SK-N-SH (cell line): ENCODE results near the gene ADCY7. TPM values are rescaled to one million over a fixed set of nuclear protein-coding genes. Genes with fewer than 3 reads are reported as not detected.

Experiments used
- CTCF ChIA-PET: fragments of 300-600, 350-600 bp; formaldehyde crosslinking; extraction: SDS; loops from one replicate; lab custom pipeline; 2021; lab: Yijun Ruan, JAX
- POLR2A ChIA-PET: fragments of 350-600 bp; sonication (Branson Sonifier 250); formaldehyde crosslinking; extraction: SDS; loops from one replicate; lab custom pipeline; 2020; ENCODE audit warnings: antibody characterized with exemption, inconsistent platforms; lab: Yijun Ruan, JAX
- DNase-seq: peaks from one replicate; pipeline ENCODE4 v3.0.0; 2012
- H2AFZ ChIP-seq: fragments of 200-600 bp; sonication (generic); 2 replicates; pipeline ENCODE4 v1.8.1; 2016; ENCODE audit warnings: antibody characterized with exemption, mild to moderate bottlenecking, low read depth
- H3F3A ChIP-seq: fragments of 200-600 bp; sonication (generic); replicated peaks from 2 replicates; pipeline ENCODE3; 2016; ENCODE audit warnings: antibody characterized with exemption, mild to moderate bottlenecking; ENCODE audit not compliant: insufficient read depth
- H3K27ac ChIP-seq, 2 experiments: fragments of 200-500 bp in 1 of 2; fragments of 200-600 bp in 1 of 2; sonication (Bioruptor generic) in 1 of 2; sonication (generic), shearing (Covaris generic) in 1 of 2; 2 replicates each; pipeline versions ENCODE4 v1.5.1 to v1.6.1; 2014 to 2016; ENCODE audit warnings: low read depth in 2 of 2, inconsistent platforms in 1 of 2, low read length in 1 of 2, mild to moderate bottlenecking in 1 of 2, mixed read lengths in 1 of 2
- H3K27me3 ChIP-seq: fragments of 200-600 bp; sonication (generic), shearing (Covaris generic); 2 replicates; pipeline ENCODE4 v1.6.1; 2016; ENCODE audit warnings: mixed run types; ENCODE audit not compliant: insufficient read depth
- H3K36me3 ChIP-seq, 2 experiments: fragments of 200-500 bp in 1 of 2; fragments of 200-600 bp in 1 of 2; sonication (Bioruptor generic) in 1 of 2; sonication (generic) in 1 of 2; replicated peaks in 1 of 2; 2 replicates each; pipeline versions ENCODE3 to v1.5.1; 2014 to 2016; ENCODE audit warnings: low read length in 1 of 2, mild to moderate bottlenecking in 1 of 2; ENCODE audit not compliant: insufficient read depth in 2 of 2, control insufficient read depth in 1 of 2
- H3K4me1 ChIP-seq, 2 experiments: fragments of 200-500 bp in 1 of 2; fragments of 200-600 bp in 1 of 2; sonication (Bioruptor generic) in 1 of 2; sonication (generic), shearing (Covaris generic) in 1 of 2; 2 replicates each; pipeline versions ENCODE4 v1.5.1 to v1.6.1; 2014 to 2016; ENCODE audit warnings: low read depth in 1 of 2, low read length in 1 of 2, mixed run types in 1 of 2; ENCODE audit not compliant: insufficient read depth in 2 of 2, control insufficient read depth in 1 of 2
- H3K4me2 ChIP-seq: fragments of 200-600 bp; sonication (generic), shearing (Covaris generic); 2 replicates; pipeline ENCODE4 v1.6.1; 2017; ENCODE audit warnings: mixed run types
- H3K4me3 ChIP-seq, 2 experiments: fragments of 200-500 bp in 1 of 2; fragments of 200-600 bp in 1 of 2; sonication (Bioruptor generic) in 1 of 2; sonication (generic), shearing (Covaris generic) in 1 of 2; 2 replicates each; pipeline versions ENCODE4 v1.5.1 to v1.8.1; 2014 to 2016; ENCODE audit warnings: low read depth in 2 of 2, inconsistent platforms in 1 of 2, low read length in 1 of 2, mild to moderate bottlenecking in 1 of 2, mixed read lengths in 1 of 2, moderate library complexity in 1 of 2
- H3K79me2 ChIP-seq: fragments of 200-600 bp; sonication (generic); 2 replicates; pipeline ENCODE4 v1.8.1; 2017; ENCODE audit warnings: mild to moderate bottlenecking; ENCODE audit not compliant: insufficient read depth
- H3K9ac ChIP-seq: fragments of 200-600 bp; sonication (generic); 2 replicates; pipeline ENCODE4 v1.6.1; 2017; ENCODE audit warnings: mixed run types
- H3K9me2 ChIP-seq: fragments of 200-600 bp; sonication (generic); 2 replicates; pipeline ENCODE4 v1.6.1; 2017; ENCODE audit warnings: mixed run types
- H3K9me3 ChIP-seq: fragments of 200-600 bp; sonication (generic); 2 replicates; pipeline ENCODE4 v1.6.1; 2017; ENCODE audit warnings: mixed run types, mild to moderate bottlenecking, moderate library complexity
- H4K20me1 ChIP-seq: fragments of 200-600 bp; sonication (generic); 2 replicates; pipeline ENCODE4 v1.6.1; 2017; ENCODE audit warnings: mild to moderate bottlenecking, mixed run types; ENCODE audit not compliant: insufficient read depth
- EP300 ChIP-seq, 2 experiments: IDR thresholded peaks; 2 replicates each; pipeline versions ENCODE4 v1.4.0 to v1.6.1; 2012; ENCODE audit warnings: borderline replicate concordance in 1 of 2, low read depth in 1 of 2, low read length in 1 of 2
- FOSL2 ChIP-seq: IDR thresholded peaks from 2 replicates; pipeline ENCODE4 v1.4.0; 2012; ENCODE audit warnings: low read depth, mild to moderate bottlenecking, moderate library complexity, borderline replicate concordance
- FOXJ3 ChIP-seq: sonication (generic); formaldehyde crosslinking; IDR thresholded peaks from 2 replicates; pipeline ENCODE4 v1.5.1; 2020; ENCODE audit warnings: mild to moderate bottlenecking, missing genetic modification reagents
- FOXM1 ChIP-seq: IDR thresholded peaks from 2 replicates; pipeline ENCODE4 v1.4.0; 2012; ENCODE audit warnings: low read depth, mild to moderate bottlenecking
- MXI1 ChIP-seq: IDR thresholded peaks from 2 replicates; pipeline ENCODE4 v1.6.1; 2012; ENCODE audit warnings: mild to moderate bottlenecking, low read depth, low read length, improper control_type of control experiment
- NRF1 ChIP-seq: IDR thresholded peaks from 2 replicates; pipeline ENCODE4 v1.6.1; 2012; ENCODE audit warnings: low read depth, mild to moderate bottlenecking, low read length
- RAD21 ChIP-seq: IDR thresholded peaks from 2 replicates; pipeline ENCODE4 v1.6.1; 2012; ENCODE audit warnings: mild to moderate bottlenecking, low read length
- RFX5 ChIP-seq: IDR thresholded peaks from 2 replicates; pipeline ENCODE4 v1.6.1; 2012; ENCODE audit warnings: mild to moderate bottlenecking, improper control_type of control experiment, low read length
- RXRA ChIP-seq: IDR thresholded peaks from 2 replicates; pipeline ENCODE4 v1.4.0; 2012; ENCODE audit warnings: low read depth, mild to moderate bottlenecking, borderline replicate concordance
- SIN3A ChIP-seq: IDR thresholded peaks from 2 replicates; pipeline ENCODE4 v1.6.1; 2012; ENCODE audit warnings: low read depth, mild to moderate bottlenecking, low read length, moderate library complexity, borderline replicate concordance
- TAF1 ChIP-seq: IDR thresholded peaks from 2 replicates; pipeline ENCODE4 v1.6.1; 2012; ENCODE audit warnings: low read depth, mild to moderate bottlenecking, low read length, moderate library complexity, borderline replicate concordance
- TCF12 ChIP-seq: IDR thresholded peaks from 2 replicates; pipeline ENCODE4 v1.4.0; 2012
- WGBS: methylation state at CpG from one replicate; pipeline ENCODE4 v1.1.6; 2017; ENCODE audit warnings: low lambda C conversion rate; 5-methylcytosine and 5-hydroxymethylcytosine counted together
- polyA plus RNA-seq, 3 experiments: library from polyadenylated mRNA; depleted of rRNA; stranded (reverse); fragments of >200 nt; gene quantifications; 2 replicates each; pipeline ENCODE4 v1.2.3, GENCODE V29; 2012
- TF ChIP-seq, protein P1 (sequence below): IDR thresholded peaks from 2 replicates; pipeline ENCODE4 v1.6.1; 2012; ENCODE audit warnings: mild to moderate bottlenecking, low read depth, low read length, moderate library complexity
- TF ChIP-seq, protein P2 (sequence below): IDR thresholded peaks from 2 replicates; pipeline ENCODE4 v1.4.0; 2012; ENCODE audit warnings: low read depth
- TF ChIP-seq, protein P3 (sequence below): IDR thresholded peaks from 2 replicates; pipeline ENCODE4 v1.4.0; 2012; ENCODE audit warnings: low read depth, borderline replicate concordance

The ADCY7 gene
- polyA plus RNA-seq, 1 of the 3 experiments (the other 2 are of a cell fraction): 14.3 TPM

GRCh38 chr16:50251375-50252081, 14.8 kb upstream of the ADCY7 start:
- H3F3A ChIP-seq: no peaks in the 10 kb centered on the region
- H3K4me1 ChIP-seq: peaks cover 7 to 11% of the 10 kb centered on the region in 2 experiments; a peak in 2 of 4 replicates
- CTCF ChIA-PET: interaction anchor here (0.7 to 1.8 kb wide), 4 partner anchors 10 to 227 kb away, joined by 3 to 8 read pairs (median 4); partner anchors contain the start of gene CNEP1R1
- no peak for DNase-seq
- H3K27ac ChIP-seq: peak overlapping the region in 1 of 2 experiments; percentile 45; a peak in 2 of 4 replicates
- no peaks in the 10 kb centered on the region for H3K27me3 ChIP-seq
- POLR2A ChIA-PET: no interaction called here
- H3K4me2 ChIP-seq: peak overlapping the region; percentile 8; the same call in 1 of the 2 replicates
- no peak overlapping the region for H2AFZ ChIP-seq
- no peaks in the 10 kb centered on the region for H3K36me3 ChIP-seq
- TF ChIP-seq RFX5: no peak
- no peak for TF ChIP-seq FOSL2
- no peak for TF ChIP-seq SIN3A
- no peak for TF ChIP-seq RAD21
- no peak for TF ChIP-seq NRF1
- TF ChIP-seq, protein P1, sequence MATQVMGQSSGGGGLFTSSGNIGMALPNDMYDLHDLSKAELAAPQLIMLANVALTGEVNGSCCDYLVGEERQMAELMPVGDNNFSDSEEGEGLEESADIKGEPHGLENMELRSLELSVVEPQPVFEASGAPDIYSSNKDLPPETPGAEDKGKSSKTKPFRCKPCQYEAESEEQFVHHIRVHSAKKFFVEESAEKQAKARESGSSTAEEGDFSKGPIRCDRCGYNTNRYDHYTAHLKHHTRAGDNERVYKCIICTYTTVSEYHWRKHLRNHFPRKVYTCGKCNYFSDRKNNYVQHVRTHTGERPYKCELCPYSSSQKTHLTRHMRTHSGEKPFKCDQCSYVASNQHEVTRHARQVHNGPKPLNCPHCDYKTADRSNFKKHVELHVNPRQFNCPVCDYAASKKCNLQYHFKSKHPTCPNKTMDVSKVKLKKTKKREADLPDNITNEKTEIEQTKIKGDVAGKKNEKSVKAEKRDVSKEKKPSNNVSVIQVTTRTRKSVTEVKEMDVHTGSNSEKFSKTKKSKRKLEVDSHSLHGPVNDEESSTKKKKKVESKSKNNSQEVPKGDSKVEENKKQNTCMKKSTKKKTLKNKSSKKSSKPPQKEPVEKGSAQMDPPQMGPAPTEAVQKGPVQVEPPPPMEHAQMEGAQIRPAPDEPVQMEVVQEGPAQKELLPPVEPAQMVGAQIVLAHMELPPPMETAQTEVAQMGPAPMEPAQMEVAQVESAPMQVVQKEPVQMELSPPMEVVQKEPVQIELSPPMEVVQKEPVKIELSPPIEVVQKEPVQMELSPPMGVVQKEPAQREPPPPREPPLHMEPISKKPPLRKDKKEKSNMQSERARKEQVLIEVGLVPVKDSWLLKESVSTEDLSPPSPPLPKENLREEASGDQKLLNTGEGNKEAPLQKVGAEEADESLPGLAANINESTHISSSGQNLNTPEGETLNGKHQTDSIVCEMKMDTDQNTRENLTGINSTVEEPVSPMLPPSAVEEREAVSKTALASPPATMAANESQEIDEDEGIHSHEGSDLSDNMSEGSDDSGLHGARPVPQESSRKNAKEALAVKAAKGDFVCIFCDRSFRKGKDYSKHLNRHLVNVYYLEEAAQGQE: no peak
- TF ChIP-seq TAF1: no peak
- TF ChIP-seq TCF12: no peak
- TF ChIP-seq EP300 (IDR thresholded peaks at IDR 0.05; ENCODE audit: borderline replicate concordance in 1 of 2, low read depth in 1 of 2, low read length in 1 of 2): no peak
- TF ChIP-seq, protein P2, sequence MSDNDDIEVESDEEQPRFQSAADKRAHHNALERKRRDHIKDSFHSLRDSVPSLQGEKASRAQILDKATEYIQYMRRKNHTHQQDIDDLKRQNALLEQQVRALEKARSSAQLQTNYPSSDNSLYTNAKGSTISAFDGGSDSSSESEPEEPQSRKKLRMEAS: no peak
- no peak for TF ChIP-seq FOXM1
- no peak for TF ChIP-seq RXRA
- H3K9me2 ChIP-seq: no peaks in the 10 kb centered on the region
- no peaks in the 10 kb centered on the region for H4K20me1 ChIP-seq
- no peaks in the 10 kb centered on the region for H3K9me3 ChIP-seq
- H3K9ac ChIP-seq: 0 out of 2 replicates have a peak overlapping the region, but pooled peaks have one; percentile 8
- H3K4me3 ChIP-seq: no peak overlapping the region
- WGBS: 68% methylated on average over 10 of the region's 15 CpGs
- H3K79me2 ChIP-seq: peaks cover 2% of the 10 kb centered on the region; the same call in 1 of the 2 replicates

GRCh38 chr16:50252082-50252611, 14.2 kb upstream of the ADCY7 start:
- DNase-seq: no peak
- CTCF ChIA-PET: interaction anchor here (0.8 to 1.2 kb wide), 4 partner anchors 14 to 554 kb away, joined by 3 to 4 read pairs (median 3); partner anchors contain the start of genes ADCY7 and CNEP1R1
- 94% methylated on average over 9 of the region's 9 CpGs for WGBS
- no peaks in the 10 kb centered on the region for H3K9me3 ChIP-seq
- H3K4me2 ChIP-seq: no peak overlapping the region
- POLR2A ChIA-PET: no interaction called here
- H3K27me3 ChIP-seq: no peaks in the 10 kb centered on the region
- H3F3A ChIP-seq: no peaks in the 10 kb centered on the region
- no peak overlapping the region for H3K9ac ChIP-seq
- no peak overlapping the region for H3K4me3 ChIP-seq
- H3K79me2 ChIP-seq: no peaks in the 10 kb centered on the region
- H3K27ac ChIP-seq: no peak overlapping the region
- peaks cover 6 to 7% of the 10 kb centered on the region in 2 experiments; a peak in 2 of 4 replicates for H3K4me1 ChIP-seq
- no peak overlapping the region for H2AFZ ChIP-seq
- H3K9me2 ChIP-seq: no peaks in the 10 kb centered on the region
- H3K36me3 ChIP-seq: no peaks in the 10 kb centered on the region
- no peaks in the 10 kb centered on the region for H4K20me1 ChIP-seq
- TF ChIP-seq, protein P3, sequence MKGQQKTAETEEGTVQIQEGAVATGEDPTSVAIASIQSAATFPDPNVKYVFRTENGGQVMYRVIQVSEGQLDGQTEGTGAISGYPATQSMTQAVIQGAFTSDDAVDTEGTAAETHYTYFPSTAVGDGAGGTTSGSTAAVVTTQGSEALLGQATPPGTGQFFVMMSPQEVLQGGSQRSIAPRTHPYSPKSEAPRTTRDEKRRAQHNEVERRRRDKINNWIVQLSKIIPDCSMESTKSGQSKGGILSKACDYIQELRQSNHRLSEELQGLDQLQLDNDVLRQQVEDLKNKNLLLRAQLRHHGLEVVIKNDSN: no peak
- TF ChIP-seq, protein P1: no peak
- TF ChIP-seq FOXJ3 (CRISPR knock-in tag) (no peak), NRF1 (no peak), MXI1 (no peak), RXRA (no peak)
